Right lobe of liver (tissue), 6 donors: Measurements from ENCODE around the gene COPB2. TPM values are rescaled to one million over a fixed set of nuclear protein-coding genes. Genes with fewer than 3 reads are reported as not detected.
"Not testable (repeated sequence)": the region's sequence is repeated elsewhere in the genome, so short reads cannot be mapped to it uniquely, and the experiment has no call there.

Experiments used
- ATAC-seq, 4 donors: fragments of 200-7000 bp; cut with Tn5 transposase; one replicate each; pipeline ENCODE4 v1.9.1; 2020; ENCODE audit warnings: mild to moderate bottlenecking in 4 of 4, moderate library complexity in 4 of 4
- DNase-seq, 3 donors: peaks; one replicate each; pipeline ENCODE4 v3.0.0-alpha.2; 2020
- H3K27ac ChIP-seq, 3 donors: fragments of 200-600 bp; one replicate each; pipeline ENCODE4 v1.8.0; 2022
- H3K27me3 ChIP-seq, 2 donors: fragments of 200-600 bp; one replicate each; pipeline ENCODE4 v1.8.0; 2022
- H3K36me3 ChIP-seq, 4 donors: fragments of 200-600 bp; sonication (generic) in 1 of 4; one replicate each; pipeline versions ENCODE4 v1.5.1 to v1.8.0; 2017 to 2022; ENCODE audit warnings: control low read depth in 1 of 4
- H3K4me1 ChIP-seq, 4 donors: fragments of 200-600 bp; sonication (generic) in 1 of 4; one replicate each; pipeline versions ENCODE4 v1.5.1 to v1.8.0; 2017 to 2022; ENCODE audit warnings: control low read depth in 1 of 4
- H3K4me3 ChIP-seq, 3 donors: fragments of 200-600 bp; one replicate each; pipeline ENCODE4 v1.8.0; 2022
- H3K9me3 ChIP-seq, 4 donors: fragments of 200-600 bp; sonication (generic) in 1 of 4; one replicate each; pipeline versions ENCODE4 v1.5.1 to v1.8.0; 2017 to 2022; ENCODE audit warnings: control low read depth in 1 of 4
- CTCF ChIP-seq, 4 donors: fragments of 200-600 bp in 3 of 4; fragments of 450-650 bp in 1 of 4; IDR thresholded peaks; one replicate each; pipeline versions ENCODE4 v1.5.1 to v1.8.0; 2016 to 2022; ENCODE audit warnings: antibody characterized with exemption in 4 of 4, mild to moderate bottlenecking in 2 of 4
- POLR2A ChIP-seq: fragments of 450-650 bp; IDR thresholded peaks from one replicate; pipeline ENCODE4 v1.6.1; 2017; ENCODE audit warnings: antibody characterized with exemption, mild to moderate bottlenecking
- WGBS: methylation state at CpG from one replicate; pipeline ENCODE4 v1.1.6; 2018; ENCODE audit warnings: low coverage, low lambda C conversion rate; ENCODE audit not compliant: insufficient coverage; ENCODE audit errors: missing lambda C conversion rate; 5-methylcytosine and 5-hydroxymethylcytosine counted together
- intact Hi-C, 2 donors: fragments of 100-400 bp; cut with DNase I; formaldehyde crosslinking; loops; one replicate each; pipeline versions ENCODE4 v1.11.2 to v1.14.1; 2022
- total RNA-seq, 6 experiments: library from RNA; depleted of rRNA in 2 of 6; stranded (reverse); fragments of >200 nt in 2 of 6; fragmentation: NEBNext Ultra II Directional in 3 of 6; extraction: Animal tissue kit (Norgen Biotek cat#: 25700) in 3 of 6; gene quantifications; one replicate each; pipeline versions ENCODE4 v1.1.0 to v1.2.4, GENCODE V29; 2016 to 2023
- donor health status: DM: no; HTN: yes; CAD: no.
- donor health status: DM: no; HTN: no; CAD: no.
- donor health status: DM: no; HTN: no; CAD: no.
- donor health status: DM: no; HTN: yes; CAD: no.
- donor health status: DM: no; HTN: yes; CAD: no.

Gene COPB2
- total RNA-seq, 6 experiments from 2014 or later: 59.4 to 81.9 (median 66.2) TPM

DNA sequence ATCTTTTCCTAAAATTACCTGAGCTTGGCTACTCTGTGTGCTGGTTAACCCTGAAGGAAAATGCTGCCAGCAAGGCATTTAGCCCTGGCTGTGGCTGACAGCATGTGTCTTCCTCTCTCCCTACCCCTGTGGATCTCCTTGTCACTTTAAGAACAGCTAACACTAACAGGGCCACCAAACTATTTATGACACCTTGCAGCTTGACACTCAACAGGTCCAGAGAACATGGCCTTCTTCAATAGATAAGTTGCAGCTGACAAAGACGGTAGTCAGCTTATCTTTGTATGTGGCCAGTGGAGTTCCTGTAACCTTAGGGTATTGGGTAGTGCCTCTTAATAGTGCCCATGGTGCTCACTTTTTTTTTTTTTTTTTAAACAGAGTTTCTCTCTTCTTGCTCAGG lies 32.0 kb upstream of the COPB2 start:
- DNase-seq (no peak), ATAC-seq (peak in 1 of 4 donors; percentile 14)
- H3K27ac ChIP-seq: no peak overlapping the region
- 50% methylated on average over 1 of the region's 1 CpG for WGBS
- H3K27me3 ChIP-seq: no peaks in the 10 kb centered on the region
- peaks cover 0 to 8% (median 0%) of the 10 kb centered on the region in 4 donors for H3K4me1 ChIP-seq
- no peak overlapping the region for H3K4me3 ChIP-seq
- no peaks in the 10 kb centered on the region for H3K36me3 ChIP-seq
- TF ChIP-seq CTCF (IDR thresholded peaks at IDR 0.05) (no peak), POLR2A (no peak)
- no peaks in the 10 kb centered on the region for H3K9me3 ChIP-seq
- intact Hi-C loops: loop anchor here in 1 of 2 donors (10.0 kb wide), 1 partner anchor 133 kb away; no protein-coding TSS in a partner anchor

DNA sequence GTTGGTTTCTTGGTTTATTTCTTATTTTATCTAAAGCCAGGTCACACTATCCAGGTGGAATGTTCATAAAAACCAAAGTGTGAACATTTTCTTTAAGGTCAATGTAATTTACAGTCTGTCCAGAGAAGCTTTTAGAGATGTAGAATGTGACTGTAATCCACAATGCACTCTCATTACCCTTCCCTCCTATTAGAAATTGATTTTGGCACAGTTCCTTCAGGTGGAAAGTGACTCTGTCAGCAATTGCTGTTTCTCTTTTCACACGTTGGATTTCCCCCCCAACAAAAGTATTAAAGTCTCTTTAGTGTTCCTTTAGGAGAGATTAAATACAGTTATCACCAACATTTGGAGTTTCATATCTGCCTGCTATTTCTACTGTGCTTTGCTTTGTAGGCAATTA lies 31.6 kb upstream of the COPB2 start:
- DNase-seq (no peak), ATAC-seq (peak; percentile 33 to 83 (median 58))
- H3K4me1 ChIP-seq: peaks cover 0 to 8% (median 0%) of the 10 kb centered on the region in 4 donors
- intact Hi-C loops: loop anchor here in 1 of 2 donors (10.0 kb wide), 1 partner anchor 134 kb away; no protein-coding TSS in a partner anchor
- H3K4me3 ChIP-seq: no peak overlapping the region
- H3K9me3 ChIP-seq: no peaks in the 10 kb centered on the region
- no peaks in the 10 kb centered on the region for H3K27me3 ChIP-seq
- WGBS: 20% methylated on average over 1 of the region's 1 CpG
- TF ChIP-seq POLR2A (no peak), CTCF (IDR thresholded peaks at IDR 0.05) (no peak)
- H3K27ac ChIP-seq: no peak overlapping the region
- H3K36me3 ChIP-seq: no peaks in the 10 kb centered on the region

- no peak for TF ChIP-seq POLR2A
- Histone ChIP-seq H3K4me3 (no peak overlapping the region), H3K27ac (no peak overlapping the region), H3K9me3 (no peaks in the 10 kb centered on the region), H3K4me1 (peaks cover 0 to 8% (median 0%) of the 10 kb centered on the region in 4 donors), H3K36me3 (no peaks in the 10 kb centered on the region), H3K27me3 (no peaks in the 10 kb centered on the region)
- 83% methylated on average over 2 of the region's 2 CpGs for WGBS
- no peak for ATAC-seq
- intact Hi-C loops: no loop called here
- DNase-seq: no peak
Measured at GRCh38 chr3:139418144-139418543, 28.7 kb upstream of the COPB2 start.

DNA sequence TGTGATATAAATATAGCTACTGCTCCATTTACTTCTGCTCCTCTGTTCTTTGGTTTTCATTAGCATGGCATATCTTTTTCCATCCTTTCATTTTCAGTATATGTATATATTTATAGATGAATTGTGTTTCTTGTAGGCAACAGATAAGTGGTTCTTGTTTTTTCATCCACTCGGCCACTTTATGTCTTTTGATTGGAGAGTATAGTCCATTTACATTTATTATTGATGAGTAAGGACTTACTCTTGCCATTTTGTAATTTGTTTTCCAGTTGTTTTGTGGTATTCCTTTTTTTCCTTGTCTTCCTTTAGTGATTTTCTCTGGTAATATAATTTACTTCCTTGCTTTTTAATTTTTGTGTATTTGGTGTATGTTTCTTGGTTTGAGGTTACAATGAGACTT lies 26.8 kb upstream of the COPB2 start:
- DNase-seq: no peak
- WGBS: 75% methylated on average over 1 of the region's 1 CpG
- Histone ChIP-seq H3K27me3 (no peaks in the 10 kb centered on the region), H3K27ac (no peak overlapping the region), H3K36me3 (no peaks in the 10 kb centered on the region), H3K9me3 (no peaks in the 10 kb centered on the region), H3K4me3 (no peak overlapping the region), H3K4me1 (peaks cover 0 to 6% (median 0%) of the 10 kb centered on the region in 4 donors)
- TF ChIP-seq CTCF (IDR thresholded peaks at IDR 0.05): no peak
- TF ChIP-seq POLR2A: no peak
- no peak for ATAC-seq
- intact Hi-C loops: no loop called here

- DNase-seq (peak; percentile 29 to 57 (median 57)), ATAC-seq (peak; percentile 83 to 97 (median 87))
- H3K27me3 ChIP-seq: no peaks in the 10 kb centered on the region
- no peaks in the 10 kb centered on the region for H3K9me3 ChIP-seq
- no peaks in the 10 kb centered on the region for H3K4me1 ChIP-seq
- intact Hi-C loops: no loop called here
- no peak overlapping the region for H3K4me3 ChIP-seq
- TF ChIP-seq POLR2A (no peak), CTCF (IDR thresholded peaks at IDR 0.05) (no peak)
- 28% methylated on average over 2 of the region's 2 CpGs for WGBS
- H3K36me3 ChIP-seq: no peaks in the 10 kb centered on the region
- no peak overlapping the region for H3K27ac ChIP-seq
Measured at GRCh38 chr3:139414608-139415224, 25.3 kb upstream of the COPB2 start.

GRCh38 chr3:139412891-139413290 lies 23.4 kb upstream of the COPB2 start:
- intact Hi-C loops, H3K27ac ChIP-seq, H3K27me3 ChIP-seq, H3K4me3 ChIP-seq, H3K4me1 ChIP-seq, ATAC-seq, DNase-seq, H3K9me3 ChIP-seq, H3K36me3 ChIP-seq: not testable (repeated sequence)

DNA sequence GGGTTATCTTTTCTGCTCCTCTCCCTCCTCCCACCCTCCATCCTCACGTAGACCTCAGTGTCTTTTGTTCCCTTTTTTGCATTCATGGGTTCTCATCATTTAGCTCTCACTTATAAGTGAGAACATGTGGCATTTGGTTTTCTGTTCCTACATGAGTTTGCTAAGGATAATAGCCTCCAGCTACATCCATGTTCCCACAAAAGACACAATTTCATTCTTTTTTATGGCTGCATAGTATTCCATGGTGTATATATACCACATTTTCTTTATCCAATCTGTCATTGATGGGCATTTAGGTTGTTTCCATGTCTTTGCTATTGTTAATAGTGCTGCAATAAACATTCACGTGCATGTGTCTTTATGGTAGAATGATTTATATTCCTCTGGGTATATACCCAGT lies 11.7 kb upstream of the COPB2 start:
- H3K27ac ChIP-seq, H3K4me3 ChIP-seq, intact Hi-C loops, DNase-seq, H3K36me3 ChIP-seq, H3K4me1 ChIP-seq, H3K27me3 ChIP-seq, ATAC-seq, H3K9me3 ChIP-seq: not testable (repeated sequence)
- 79% methylated on average over 2 of the region's 2 CpGs for WGBS
